A673 (cell line): ENCODE data around the gene ENOX1. TPM values are rescaled to one million over a fixed set of nuclear protein-coding genes. Genes with fewer than 3 reads are reported as not detected.

Source experiments
- BruUV-seq: library from RNA; stranded (reverse); fragments of 400-500 nt; replicated peaks from 2 replicates; lab custom pipeline; 2021; lab: Mats Ljungman, UMichigan
- CTCF ChIA-PET: fragments of 300-600 bp; sonication (Branson Sonifier 250); formaldehyde crosslinking; loops from one replicate; lab custom pipeline; 2022; ENCODE audit warnings: antibody characterized with exemption; lab: Charles Lee
- POLR2A ChIA-PET: fragments of 300-600 bp; sonication (Branson Sonifier 250); formaldehyde crosslinking; loops from one replicate; lab custom pipeline; 2022; ENCODE audit warnings: antibody characterized with exemption; ENCODE audit not compliant: low non-redundant PET; lab: Charles Lee
- DNase-seq: peaks from one replicate; pipeline ENCODE4 v3.0.0-alpha.2; 2015; ENCODE audit warnings: low spot score
- H3K27ac ChIP-seq: fragments of 200-600 bp; sonication (generic); 2 replicates; pipeline ENCODE4 v1.5.1; 2016; ENCODE audit warnings: mixed run types, low read depth, mild to moderate bottlenecking, mixed read lengths, antibody characterized with exemption, low read length; ENCODE audit not compliant: poor library complexity, severe bottlenecking
- H3K27me3 ChIP-seq: fragments of 200-600 bp; sonication (generic); replicated peaks from 2 replicates; pipeline ENCODE4 v1.6.1; 2017; ENCODE audit warnings: mixed run types, low read depth, mild to moderate bottlenecking, mixed read lengths, antibody characterized with exemption, low read length; ENCODE audit not compliant: insufficient read depth, poor library complexity
- H3K36me3 ChIP-seq: fragments of 200-600 bp; sonication (generic); 2 replicates; pipeline ENCODE4 v1.6.1; 2016; ENCODE audit warnings: mixed run types, mild to moderate bottlenecking, mixed read lengths, antibody characterized with exemption, low read length; ENCODE audit not compliant: insufficient read depth, poor library complexity, severe bottlenecking
- H3K4me1 ChIP-seq: fragments of 200-600 bp; sonication (generic); 2 replicates; pipeline ENCODE4 v1.6.1; 2017; ENCODE audit warnings: mixed run types, mild to moderate bottlenecking, mixed read lengths, antibody characterized with exemption, low read length; ENCODE audit not compliant: insufficient read depth, poor library complexity, severe bottlenecking
- H3K4me3 ChIP-seq: fragments of 200-600 bp; sonication (generic); 2 replicates; pipeline ENCODE4 v1.5.1; 2016; ENCODE audit warnings: low read depth, mixed run types, mild to moderate bottlenecking, mixed read lengths, low read length; ENCODE audit not compliant: poor library complexity, severe bottlenecking
- H3K9me3 ChIP-seq: fragments of 200-600 bp; sonication (generic); 2 replicates; pipeline ENCODE4 v1.6.1; 2016; ENCODE audit warnings: mixed run types, low read depth, mild to moderate bottlenecking, mixed read lengths, antibody characterized with exemption, low read length; ENCODE audit not compliant: poor library complexity, severe bottlenecking
- CTCF ChIP-seq: fragments of 300-800, 200-600 bp; sonication (generic); conservative IDR thresholded peaks from 2 replicates; pipeline ENCODE4 v1.5.1; 2017; ENCODE audit warnings: low read depth, mild to moderate bottlenecking, antibody characterized with exemption, low read length, moderate library complexity, mixed read lengths
- EZH2 ChIP-seq: fragments of 200-600 bp; sonication (generic); IDR thresholded peaks from 2 replicates; pipeline ENCODE4 v1.6.1; 2017; ENCODE audit warnings: borderline replicate concordance, low read depth, mild to moderate bottlenecking, mixed read lengths, antibody characterized with exemption, low read length; ENCODE audit not compliant: poor library complexity, severe bottlenecking
- intact Hi-C: fragments of 100-400 bp; cut with micrococcal nuclease; formaldehyde crosslinking; loops from one replicate; pipeline ENCODE4 v1.10.0; 2022; ENCODE audit not compliant: unreplicated experiment
- total RNA-seq: library from RNA; stranded (reverse); gene quantifications from 2 replicates; pipeline ENCODE4 v1.2.3, GENCODE V29; 2021

ENOX1 gene
- total RNA-seq, 1 experiment from 2014 or later: 4.4 TPM

DNA sequence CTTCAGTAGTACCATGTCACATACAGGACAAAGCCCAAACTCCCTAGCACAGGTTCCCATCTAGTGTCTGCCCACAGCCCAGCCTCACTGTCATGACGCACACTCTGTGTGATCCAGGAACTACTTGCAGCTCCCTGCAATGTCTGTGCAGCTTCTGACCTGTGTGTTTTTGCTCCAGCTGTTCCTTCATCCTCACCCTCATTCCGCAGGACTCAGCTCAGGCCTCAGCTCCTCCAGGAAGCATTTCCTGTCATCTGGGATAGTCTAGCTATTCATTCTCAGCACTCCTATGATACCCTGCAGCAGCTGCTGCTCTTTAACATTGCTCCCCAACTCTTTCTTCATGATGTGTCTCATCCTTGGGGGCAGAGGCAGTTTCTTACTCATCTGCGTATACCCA lies 56.1 kb downstream of the ENOX1 start:
- CTCF ChIA-PET: no interaction called here
- H3K9me3 ChIP-seq: no peaks in the 10 kb centered on the region
- POLR2A ChIA-PET: no interaction called here
- H3K27me3 ChIP-seq: no peaks in the 10 kb centered on the region
- H3K36me3 ChIP-seq: no peaks in the 10 kb centered on the region
- H3K4me1 ChIP-seq: no peaks in the 10 kb centered on the region
- TF ChIP-seq EZH2 (no peak), CTCF (no peak)
- DNase-seq: no peak
- H3K4me3 ChIP-seq: no peak overlapping the region
- intact Hi-C loops: no loop called here
- BruUV-seq: no TSS peak
- no peak overlapping the region for H3K27ac ChIP-seq

DNA sequence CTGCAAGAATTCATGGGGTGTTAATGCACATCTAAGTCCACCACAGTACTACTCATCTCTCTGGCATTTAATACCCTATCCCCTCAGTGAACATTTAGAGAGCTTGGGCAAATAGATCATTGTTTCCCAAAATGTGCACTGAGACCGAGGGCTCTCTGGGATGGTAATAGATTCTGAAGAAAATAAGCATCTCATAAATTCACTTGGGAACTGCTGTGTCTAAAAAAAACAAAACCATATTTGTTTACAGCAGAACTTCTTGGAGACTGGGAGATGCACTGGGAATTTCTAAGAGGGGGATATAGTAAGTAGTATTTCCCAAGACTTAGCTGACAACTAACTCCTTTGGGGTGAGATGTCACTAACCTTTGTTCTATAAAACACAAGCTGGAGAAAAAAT lies 58.4 kb downstream of the ENOX1 start:
- no peak for DNase-seq
- H3K4me3 ChIP-seq: no peak overlapping the region
- CTCF ChIA-PET: no interaction called here
- H3K27me3 ChIP-seq: no peaks in the 10 kb centered on the region
- no peak overlapping the region for H3K27ac ChIP-seq
- H3K9me3 ChIP-seq: no peaks in the 10 kb centered on the region
- TF ChIP-seq CTCF: no peak
- TF ChIP-seq EZH2: no peak
- no peaks in the 10 kb centered on the region for H3K4me1 ChIP-seq
- no TSS peak for BruUV-seq
- POLR2A ChIA-PET: no interaction called here
- intact Hi-C loops: no loop called here
- H3K36me3 ChIP-seq: no peaks in the 10 kb centered on the region

DNA sequence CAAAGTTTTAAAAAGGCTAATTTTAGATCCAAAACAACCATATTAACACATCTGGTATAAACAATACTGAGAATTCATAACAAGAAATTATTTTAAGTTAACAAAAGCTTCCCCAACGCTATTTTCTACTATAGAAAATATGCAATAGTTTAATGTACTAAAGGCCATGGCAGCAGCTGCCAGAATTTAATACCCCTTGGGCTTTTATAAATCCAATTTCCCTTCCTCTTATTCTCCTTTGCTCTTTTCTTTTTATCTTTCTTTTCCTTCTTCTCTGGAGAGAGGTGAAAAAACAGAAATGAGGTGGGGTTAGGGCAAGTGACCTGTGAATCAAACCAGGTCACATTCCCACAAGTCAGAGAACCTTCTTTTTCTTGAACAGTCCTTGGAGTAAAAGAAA lies 58.9 kb downstream of the ENOX1 start:
- DNase-seq: no peak
- Histone ChIP-seq H3K9me3 (no peaks in the 10 kb centered on the region), H3K27me3 (no peaks in the 10 kb centered on the region), H3K36me3 (no peaks in the 10 kb centered on the region), H3K4me3 (no peak overlapping the region), H3K27ac (no peak overlapping the region), H3K4me1 (no peaks in the 10 kb centered on the region)
- TF ChIP-seq CTCF (no peak), EZH2 (no peak)
- ChIA-PET CTCF (no interaction called here), POLR2A (no interaction called here)
- intact Hi-C loops: no loop called here
- BruUV-seq: no TSS peak

- no peaks in the 10 kb centered on the region for H3K36me3 ChIP-seq
- no peak for DNase-seq
- H3K4me3 ChIP-seq: no peak overlapping the region
- TF ChIP-seq EZH2: no peak
- no peak for TF ChIP-seq CTCF
- no peak overlapping the region for H3K27ac ChIP-seq
- intact Hi-C loops: no loop called here
- no peaks in the 10 kb centered on the region for H3K9me3 ChIP-seq
- no peaks in the 10 kb centered on the region for H3K27me3 ChIP-seq
- ChIA-PET CTCF (no interaction called here), POLR2A (no interaction called here)
- BruUV-seq: no TSS peak
- no peaks in the 10 kb centered on the region for H3K4me1 ChIP-seq
These were observed 61.3 kb downstream of the ENOX1 start for GRCh38 chr13:43725460-43725859.
